Measurements from ENCODE around the gene ADARB1.
A peak's percentile ranks its signal among the peaks of the same experiment; 100 is the strongest.
"Not testable (repeated sequence)": the region's sequence is repeated elsewhere in the genome, so short reads cannot be mapped to it uniquely, and the experiment has no call there.

Gene ADARB1

DNA sequence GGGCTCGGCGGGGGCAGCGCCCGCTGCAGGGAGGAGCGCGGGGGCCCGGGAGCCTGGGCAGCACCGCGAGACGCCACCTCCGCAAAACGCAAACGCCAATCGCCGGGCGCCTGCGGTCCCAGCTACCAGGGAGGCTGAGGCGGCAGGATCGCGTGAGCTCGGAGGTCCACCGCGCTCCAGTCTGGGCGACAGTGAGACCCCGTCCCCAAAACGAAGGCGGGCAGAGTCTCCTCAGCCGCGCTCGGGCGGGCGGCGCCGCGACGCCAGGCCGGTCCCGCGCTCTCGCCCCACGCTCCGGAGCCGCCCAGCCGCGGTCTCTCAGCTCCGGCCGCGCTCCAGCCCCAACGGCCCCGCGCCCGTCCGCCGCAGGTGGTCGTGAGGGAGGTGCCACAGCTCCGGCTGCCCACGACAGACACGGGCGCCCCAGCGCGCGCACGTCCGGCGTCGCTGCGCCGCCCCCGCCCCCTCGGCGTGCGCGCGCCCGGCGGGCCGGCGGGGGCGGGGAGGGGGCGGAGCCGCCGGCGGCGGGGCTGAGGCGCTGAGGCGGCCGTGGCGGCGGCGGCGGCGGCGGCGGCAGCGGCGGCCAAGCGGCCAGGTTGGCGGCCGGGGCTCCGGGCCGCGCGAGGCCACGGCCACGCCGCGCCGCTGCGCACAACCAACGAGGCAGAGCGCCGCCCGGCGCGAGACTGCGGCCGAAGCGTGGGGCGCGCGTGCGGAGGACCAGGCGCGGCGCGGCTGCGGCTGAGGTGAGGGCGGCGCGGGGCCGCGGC is at the start of gene ADARB1:
Gene ADARB1 (plus strand): TSS at position 533 of the 770 bp plus-strand sequence. CDS start 97,077 bp downstream, outside the sequence.
- peak within 1 kb of the TSS; percentile 76 to 77 for H3K27ac ChIP-seq (ENCODE audit: low read depth in 2 of 2, low read length in 2 of 2)

GRCh38 chr21:45026066-45026745 is 48.2 kb upstream of the ADARB1 start:
- no peak overlapping the region for H3K4me3 ChIP-seq (ENCODE audit: low read length in 2 of 2)
- H3K27ac ChIP-seq (ENCODE audit: low read depth in 2 of 2, low read length in 2 of 2): no peak overlapping the region
- H3K9me3 ChIP-seq (ENCODE audit: control insufficient read depth in 2 of 2, low read length in 2 of 2): peaks cover 0 to 1% of the 10 kb centered on the region in 2 donors
- H3K4me1 ChIP-seq (ENCODE audit: control insufficient read depth in 2 of 2, insufficient read depth in 2 of 2, low read length in 2 of 2): no peaks in the 10 kb centered on the region
- no peaks in the 10 kb centered on the region for H3K36me3 ChIP-seq (ENCODE audit: control insufficient read depth in 2 of 2, insufficient read depth in 2 of 2, low read length in 2 of 2)
- no peak overlapping the region for H3K9ac ChIP-seq (ENCODE audit: low read depth in 1 of 2, low read length in 2 of 2)
- no peaks in the 10 kb centered on the region for H3K27me3 ChIP-seq (ENCODE audit: control insufficient read depth in 2 of 2, insufficient read depth in 2 of 2, low read length in 2 of 2)

More for the DNA sequence above, at the start of gene ADARB1:
- no peaks in the 10 kb centered on the region for H3K9me3 ChIP-seq (ENCODE audit: control insufficient read depth in 2 of 2, low read length in 2 of 2)
- no peaks in the 10 kb centered on the region for H3K36me3 ChIP-seq (ENCODE audit: control insufficient read depth in 2 of 2, insufficient read depth in 2 of 2, low read length in 2 of 2)
- H3K27me3 ChIP-seq (ENCODE audit: control insufficient read depth in 2 of 2, insufficient read depth in 2 of 2, low read length in 2 of 2): peaks cover 3 to 5% of the 10 kb centered on the region in 2 donors
- H3K9ac ChIP-seq (ENCODE audit: low read depth in 1 of 2, low read length in 2 of 2): peak within 1 kb of the TSS; percentile 72 to 89
- peak within 1 kb of the TSS; percentile 79 to 83 for H3K4me3 ChIP-seq (ENCODE audit: low read length in 2 of 2)
- peaks cover 8 to 16% of the 10 kb centered on the region in 2 donors for H3K4me1 ChIP-seq (ENCODE audit: control insufficient read depth in 2 of 2, insufficient read depth in 2 of 2, low read length in 2 of 2)

DNA sequence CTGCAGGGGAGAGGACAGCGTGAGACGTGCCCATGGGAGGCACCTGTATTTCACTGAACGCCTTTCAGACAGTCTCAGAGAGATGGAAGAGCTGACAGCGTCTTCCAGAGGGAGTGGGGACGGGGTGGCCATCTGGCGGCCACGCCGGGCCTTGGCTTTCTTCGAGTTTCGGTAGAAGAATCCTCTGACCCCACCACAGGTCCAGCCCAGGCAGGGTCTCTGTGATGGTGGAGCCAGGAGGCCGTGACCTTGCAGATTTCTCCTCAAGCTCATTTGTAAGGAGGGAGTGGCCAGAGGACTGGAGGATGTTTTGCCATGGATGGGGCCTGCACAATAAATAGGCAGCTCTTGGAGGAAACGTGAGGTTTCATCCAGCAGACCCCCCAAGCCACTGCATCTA is 47.6 kb upstream of the ADARB1 start:
- Histone ChIP-seq H3K27me3 (ENCODE audit: control insufficient read depth in 2 of 2, insufficient read depth in 2 of 2, low read length in 2 of 2) (no peaks in the 10 kb centered on the region), H3K4me3 (ENCODE audit: low read length in 2 of 2) (no peak overlapping the region), H3K9ac (ENCODE audit: low read depth in 1 of 2, low read length in 2 of 2) (no peak overlapping the region), H3K4me1 (ENCODE audit: control insufficient read depth in 2 of 2, insufficient read depth in 2 of 2, low read length in 2 of 2) (no peaks in the 10 kb centered on the region), H3K36me3 (ENCODE audit: control insufficient read depth in 2 of 2, insufficient read depth in 2 of 2, low read length in 2 of 2) (no peaks in the 10 kb centered on the region), H3K9me3 (ENCODE audit: control insufficient read depth in 2 of 2, low read length in 2 of 2) (peaks cover 0 to 1% of the 10 kb centered on the region in 2 donors), H3K27ac (ENCODE audit: low read depth in 2 of 2, low read length in 2 of 2) (no peak overlapping the region)

GRCh38 chr21:45027241-45028196 is 46.9 kb upstream of the ADARB1 start:
- H3K9ac ChIP-seq (ENCODE audit: low read depth in 1 of 2, low read length in 2 of 2): no peak overlapping the region
- no peaks in the 10 kb centered on the region for H3K27me3 ChIP-seq (ENCODE audit: control insufficient read depth in 2 of 2, insufficient read depth in 2 of 2, low read length in 2 of 2)
- H3K4me3 ChIP-seq (ENCODE audit: low read length in 2 of 2): no peak overlapping the region
- H3K4me1 ChIP-seq (ENCODE audit: control insufficient read depth in 2 of 2, insufficient read depth in 2 of 2, low read length in 2 of 2): no peaks in the 10 kb centered on the region
- H3K9me3 ChIP-seq (ENCODE audit: control insufficient read depth in 2 of 2, low read length in 2 of 2): peaks cover 0 to 1% of the 10 kb centered on the region in 2 donors
- H3K36me3 ChIP-seq (ENCODE audit: control insufficient read depth in 2 of 2, insufficient read depth in 2 of 2, low read length in 2 of 2): no peaks in the 10 kb centered on the region
- H3K27ac ChIP-seq (ENCODE audit: low read depth in 2 of 2, low read length in 2 of 2): no peak overlapping the region

DNA sequence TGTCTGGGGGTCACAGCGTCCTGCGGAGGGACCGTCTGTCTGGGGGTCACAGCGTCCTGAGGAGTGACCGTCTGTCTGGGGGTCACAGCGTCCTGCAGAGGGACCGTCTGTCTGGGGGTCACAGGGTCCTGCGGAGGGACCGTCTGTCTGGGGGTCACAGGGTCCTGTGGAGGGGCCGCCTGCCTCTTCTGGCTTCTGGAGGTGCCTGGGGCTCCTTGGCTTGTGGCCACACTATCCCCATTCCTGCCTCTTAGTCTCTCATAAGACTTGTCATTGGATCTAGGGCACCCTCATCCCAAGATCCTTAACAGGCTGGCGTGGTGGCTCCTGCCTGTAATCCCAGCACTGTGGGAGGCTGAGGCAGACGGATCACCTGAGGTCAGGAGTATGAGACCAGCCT is 45.7 kb upstream of the ADARB1 start:
- H3K4me3 ChIP-seq (ENCODE audit: low read length in 2 of 2); H3K27ac ChIP-seq (ENCODE audit: low read depth in 2 of 2, low read length in 2 of 2); H3K9me3 ChIP-seq (ENCODE audit: control insufficient read depth in 2 of 2, low read length in 2 of 2); H3K9ac ChIP-seq (ENCODE audit: low read depth in 1 of 2, low read length in 2 of 2); H3K27me3 ChIP-seq (ENCODE audit: control insufficient read depth in 2 of 2, insufficient read depth in 2 of 2, low read length in 2 of 2); H3K36me3 ChIP-seq (ENCODE audit: control insufficient read depth in 2 of 2, insufficient read depth in 2 of 2, low read length in 2 of 2); H3K4me1 ChIP-seq (ENCODE audit: control insufficient read depth in 2 of 2, insufficient read depth in 2 of 2, low read length in 2 of 2): not testable (repeated sequence)

DNA sequence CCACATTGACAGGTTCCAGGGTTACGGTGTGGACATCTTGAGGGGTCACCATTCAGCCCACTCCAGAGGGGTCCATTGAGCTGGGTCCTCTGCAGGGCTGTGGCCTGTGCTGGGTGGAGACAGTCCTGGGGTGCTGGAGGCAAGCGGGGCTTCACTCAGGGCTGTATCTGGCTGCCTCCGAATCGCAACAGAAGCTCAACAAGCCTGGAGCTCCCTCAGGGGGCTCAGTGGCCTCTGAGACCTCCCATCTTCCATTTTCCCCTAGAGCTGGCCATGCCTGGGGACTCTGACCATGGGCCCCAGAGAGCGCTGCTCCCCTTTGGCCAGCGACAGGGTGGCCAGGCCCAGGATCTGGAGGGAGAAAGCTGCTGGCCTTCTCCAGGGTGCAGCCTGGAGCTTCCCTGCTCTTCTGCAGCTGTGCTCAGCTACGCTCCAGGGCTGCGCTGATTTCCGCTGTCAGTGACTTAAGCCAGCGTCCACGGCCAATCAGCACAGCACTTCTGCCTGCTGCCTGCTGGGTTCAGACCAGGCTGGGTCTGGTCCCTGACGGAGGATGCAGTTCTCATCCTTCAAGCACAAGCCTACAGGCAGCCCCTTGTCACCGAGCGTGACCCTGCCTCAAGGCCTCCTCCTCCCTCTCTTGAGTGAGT is 45.0 kb upstream of the ADARB1 start:
- Histone ChIP-seq H3K27ac (ENCODE audit: low read depth in 2 of 2, low read length in 2 of 2) (no peak overlapping the region), H3K9ac (ENCODE audit: low read depth in 1 of 2, low read length in 2 of 2) (no peak overlapping the region), H3K4me3 (ENCODE audit: low read length in 2 of 2) (no peak overlapping the region), H3K4me1 (ENCODE audit: control insufficient read depth in 2 of 2, insufficient read depth in 2 of 2, low read length in 2 of 2) (peaks cover 0 to 4% of the 10 kb centered on the region in 2 donors), H3K36me3 (ENCODE audit: control insufficient read depth in 2 of 2, insufficient read depth in 2 of 2, low read length in 2 of 2) (no peaks in the 10 kb centered on the region), H3K9me3 (ENCODE audit: control insufficient read depth in 2 of 2, low read length in 2 of 2) (peaks cover 0 to 1% of the 10 kb centered on the region in 2 donors), H3K27me3 (ENCODE audit: control insufficient read depth in 2 of 2, insufficient read depth in 2 of 2, low read length in 2 of 2) (no peaks in the 10 kb centered on the region)

DNA sequence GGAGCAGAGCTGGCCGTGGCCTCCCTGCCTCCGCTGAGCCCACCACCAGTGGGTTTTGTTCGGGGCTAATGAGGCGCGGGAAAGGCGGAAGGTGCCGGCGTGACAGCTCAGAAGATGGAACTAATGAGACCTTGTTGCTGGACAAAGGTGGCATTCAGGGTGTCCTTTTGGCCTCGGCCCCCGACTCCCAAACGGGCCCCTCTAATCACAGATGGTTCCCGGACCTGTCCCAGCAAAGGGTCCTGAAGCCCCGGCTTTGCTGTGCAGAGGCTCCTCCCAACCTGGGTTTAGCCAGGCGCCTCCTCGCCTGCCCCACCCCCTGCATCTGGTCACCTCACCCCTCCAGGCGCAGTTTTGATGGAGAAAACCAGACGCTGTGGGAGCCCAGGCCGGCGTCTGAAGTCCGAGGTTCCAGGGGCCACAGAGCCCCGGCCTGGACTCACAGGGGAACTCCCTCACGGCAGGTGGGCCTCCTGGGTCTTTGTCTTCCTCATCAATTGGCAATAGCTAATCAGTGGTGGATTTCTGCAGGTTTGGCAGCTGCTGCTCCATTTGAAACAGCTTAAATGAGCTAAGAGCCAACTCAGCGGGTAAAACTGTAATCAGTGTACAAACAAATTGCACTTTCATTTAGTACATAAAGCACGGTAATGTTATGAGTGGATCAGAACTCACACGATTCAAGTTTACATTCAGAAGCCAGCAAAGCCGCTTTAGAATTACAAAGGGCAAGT is 44.3 kb upstream of the ADARB1 start:
- Histone ChIP-seq H3K27ac (ENCODE audit: low read depth in 2 of 2, low read length in 2 of 2) (no peak overlapping the region), H3K9ac (ENCODE audit: low read depth in 1 of 2, low read length in 2 of 2) (no peak overlapping the region), H3K4me1 (ENCODE audit: control insufficient read depth in 2 of 2, insufficient read depth in 2 of 2, low read length in 2 of 2) (peaks cover 0 to 4% of the 10 kb centered on the region in 2 donors)

DNA sequence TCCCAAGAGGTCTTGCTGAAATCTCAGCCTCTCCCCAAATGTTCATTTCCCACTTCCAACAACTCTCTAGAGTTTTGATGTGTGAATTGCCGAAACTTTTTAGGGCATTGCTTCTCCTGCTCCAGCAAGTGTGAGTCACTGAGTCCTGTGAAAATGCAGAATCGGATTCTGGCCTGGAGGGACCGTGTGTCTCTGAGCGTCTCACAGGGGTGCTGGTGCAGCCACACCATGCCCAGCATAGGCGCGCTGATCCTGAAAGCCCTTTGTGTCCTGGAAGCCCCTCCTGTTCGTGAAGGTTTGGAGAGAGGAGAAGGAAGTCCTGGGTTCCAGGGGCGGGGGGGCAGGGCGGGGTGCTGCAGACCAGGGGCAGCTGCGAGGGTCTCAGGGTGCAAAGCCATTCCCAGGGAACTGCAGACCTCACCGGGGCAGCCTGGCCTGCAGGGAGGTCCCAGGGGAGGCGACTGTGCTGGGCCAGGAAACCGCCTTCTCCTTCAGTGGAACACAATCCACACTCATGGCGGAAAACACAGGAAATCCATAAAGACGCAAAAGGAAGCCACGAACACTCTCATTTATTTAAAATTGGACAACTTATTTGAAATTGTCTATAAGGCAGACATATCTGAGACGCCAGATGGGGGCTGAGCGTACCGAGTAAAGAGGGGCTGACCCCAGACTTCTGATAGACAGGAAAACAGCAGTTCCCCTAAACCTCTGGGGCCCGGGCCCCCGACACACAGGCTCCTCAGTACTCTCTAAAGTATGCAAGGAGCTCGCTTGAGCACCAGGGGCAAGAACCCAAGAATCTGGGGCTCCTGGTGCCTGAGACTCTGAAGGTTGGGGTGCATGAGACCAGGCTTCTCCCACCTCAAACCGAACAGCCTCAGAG is 43.5 kb upstream of the ADARB1 start:
- no peak overlapping the region for H3K9ac ChIP-seq (ENCODE audit: low read depth in 1 of 2, low read length in 2 of 2)
- no peaks in the 10 kb centered on the region for H3K36me3 ChIP-seq (ENCODE audit: control insufficient read depth in 2 of 2, insufficient read depth in 2 of 2, low read length in 2 of 2)
- no peaks in the 10 kb centered on the region for H3K27me3 ChIP-seq (ENCODE audit: control insufficient read depth in 2 of 2, insufficient read depth in 2 of 2, low read length in 2 of 2)
- H3K9me3 ChIP-seq (ENCODE audit: control insufficient read depth in 2 of 2, low read length in 2 of 2): no peaks in the 10 kb centered on the region
- no peak overlapping the region for H3K27ac ChIP-seq (ENCODE audit: low read depth in 2 of 2, low read length in 2 of 2)
- peaks cover 0 to 4% of the 10 kb centered on the region in 2 donors for H3K4me1 ChIP-seq (ENCODE audit: control insufficient read depth in 2 of 2, insufficient read depth in 2 of 2, low read length in 2 of 2)
- no peak overlapping the region for H3K4me3 ChIP-seq (ENCODE audit: low read length in 2 of 2)

More for the DNA sequence above, 44.3 kb upstream of the ADARB1 start:
- Histone ChIP-seq H3K4me3 (ENCODE audit: low read length in 2 of 2) (no peak overlapping the region), H3K27me3 (ENCODE audit: control insufficient read depth in 2 of 2, insufficient read depth in 2 of 2, low read length in 2 of 2) (no peaks in the 10 kb centered on the region), H3K9me3 (ENCODE audit: control insufficient read depth in 2 of 2, low read length in 2 of 2) (no peaks in the 10 kb centered on the region), H3K36me3 (ENCODE audit: control insufficient read depth in 2 of 2, insufficient read depth in 2 of 2, low read length in 2 of 2) (no peaks in the 10 kb centered on the region)
